Motor neuron (in vitro differentiated cells): ENCODE measurements around the gene EEIG1. TPM values are rescaled to one million over a fixed set of nuclear protein-coding genes. Genes with fewer than 3 reads are reported as not detected.
"Not testable (repeated sequence)": the region's sequence is repeated elsewhere in the genome, so short reads cannot be mapped to it uniquely, and the experiment has no call there.

Source experiments
- ATAC-seq, 8 experiments: fragments of 200-7000 bp; cut with Tn5 transposase; replicated peaks in 6 of 8; 2 replicates each; pipeline ENCODE4 v1.8.0; 2021; ENCODE audit warnings: mild to moderate bottlenecking in 8 of 8, moderate library complexity in 8 of 8
- H3K27ac ChIP-seq, 2 donors: fragments of 250-450 bp; sonication (Bioruptor Pico); 2 replicates each; pipeline ENCODE4 v1.9.0; 2021; ENCODE audit warnings: antibody characterized with exemption in 2 of 2, mild to moderate bottlenecking in 2 of 2, moderate library complexity in 1 of 2
- H3K4me1 ChIP-seq, 2 donors: fragments of 250-450 bp; sonication (Bioruptor Pico); replicated peaks in 1 of 2; 2 replicates each; pipeline ENCODE4 v1.6.1; 2021; ENCODE audit warnings: antibody characterized with exemption in 2 of 2, mild to moderate bottlenecking in 2 of 2, moderate library complexity in 1 of 2
- H3K4me3 ChIP-seq, 5 donors: fragments of 250-450 bp; sonication (Bioruptor Pico); 2 replicates each; pipeline ENCODE4 v1.9.0; 2021; ENCODE audit warnings: antibody characterized with exemption in 5 of 5, mild to moderate bottlenecking in 5 of 5, moderate library complexity in 4 of 5
- WGBS, 10 experiments: fragments of 450-650 bp; shearing (Covaris generic); methylation state at CpG; one replicate each; pipeline ENCODE4 v1.0.0; 2022; 5-methylcytosine and 5-hydroxymethylcytosine counted together
- in situ Hi-C, 9 experiments: fragments of 400-800 bp; cut with MboI; loops; one replicate each; pipeline ENCODE4 v1.15.0; 2021; ENCODE audit warnings: low sequenced_read_pairs in 9 of 9, low pct_unique_long_range_greater_than_20kb in 2 of 9; ENCODE audit not compliant: unreplicated experiment in 9 of 9
- total RNA-seq, 8 experiments: library from RNA; unstranded; fragments of 300-600 nt; gene quantifications; 2 replicates each; pipeline versions ENCODE4 v1.2.3 to v1.2.4, GENCODE V29; 2022

Gene EEIG1
- total RNA-seq = 10 to 100 TPM in 5 of 8 experiments, 1 to 10 TPM in 3; 4.7 to 29.8 (median 13.3) TPM

GRCh38 chr9:127980706-127981558, at the start of gene EEIG1:
Gene EEIG1, minus strand, starts transcription at chr9:127980989. Its CDS starts 852 bp downstream, at chr9:127980137.
- 0% methylated on average over 2 to 4 of the region's 93 CpGs; no CpG with 5 or more reads in 8 of the 10 experiments for WGBS, 10 experiments
- H3K4me3 ChIP-seq = peak within 1 kb of the TSS; percentile 56 to 90 (median 69)
- in situ Hi-C loops = no loop called here
- peak within 1 kb of the TSS; percentile 85 to 92 for H3K27ac ChIP-seq
- peak; percentile 79 to 93 (median 90) for ATAC-seq
- peaks cover 30 to 33% of the 10 kb centered on the region in 2 donors for H3K4me1 ChIP-seq

GRCh38 chr9:128027705-128028104, 46.9 kb upstream of the EEIG1 start:
- ATAC-seq = no peak
- WGBS, 10 experiments = 92 to 100% (median 100%) methylated on average over 2 to 4 of the region's 4 CpGs; no CpG with 5 or more reads in 5 of the 10 experiments
- Histone ChIP-seq H3K4me3 (no peak overlapping the region), H3K4me1 (no peaks in the 10 kb centered on the region), H3K27ac (no peak overlapping the region)
- in situ Hi-C loops = loop anchor here in 1 of 9 experiments (25.0 kb wide), 1 partner anchor 90 kb away; the partner anchor contains the start of genes DPM2 and PIP5KL1

- Histone ChIP-seq H3K4me1 (no peaks in the 10 kb centered on the region), H3K27ac (no peak overlapping the region), H3K4me3 (no peak overlapping the region)
- peak in 6 of 8 experiments; percentile 16 to 73 (median 40) for ATAC-seq
- 38 to 91% (median 79%) methylated on average over 1 to 10 of the region's 11 CpGs; no CpG with 5 or more reads in 1 of the 10 experiments for WGBS, 10 experiments
- in situ Hi-C loops = loop anchor here in 1 of 9 experiments (25.0 kb wide), 1 partner anchor 90 kb away; the partner anchor contains the start of genes DPM2 and PIP5KL1
Measured at GRCh38 chr9:128026773-128027541, 46.2 kb upstream of the EEIG1 start.

- no peaks in the 10 kb centered on the region for H3K4me1 ChIP-seq
- H3K27ac ChIP-seq = no peak overlapping the region
- 56 to 94% (median 86%) methylated on average over 1 to 11 of the region's 12 CpGs; no CpG with 5 or more reads in 5 of the 10 experiments for WGBS, 10 experiments
- H3K4me3 ChIP-seq = no peak overlapping the region
- ATAC-seq = no peak
- in situ Hi-C loops = loop anchor here in 1 of 9 experiments (25.0 kb wide), 1 partner anchor 89 kb away; the partner anchor contains the start of genes DPM2 and PIP5KL1
Measured at GRCh38 chr9:128026255-128026772, 45.5 kb upstream of the EEIG1 start.

GRCh38 chr9:128025736-128026135, 44.9 kb upstream of the EEIG1 start:
- in situ Hi-C loops = loop anchor here in 1 of 9 experiments (25.0 kb wide), 1 partner anchor 88 kb away; the partner anchor contains the start of genes DPM2 and PIP5KL1
- no peaks in the 10 kb centered on the region for H3K4me1 ChIP-seq
- 20 to 100% (median 76%) methylated on average over 1 to 2 of the region's 4 CpGs; no CpG with 5 or more reads in 5 of the 10 experiments for WGBS, 10 experiments
- H3K27ac ChIP-seq = no peak overlapping the region
- no peak for ATAC-seq
- no peak overlapping the region for H3K4me3 ChIP-seq

- 47 to 100% (median 91%) methylated on average over 1 to 4 of the region's 5 CpGs; no CpG with 5 or more reads in 2 of the 10 experiments for WGBS, 10 experiments
- in situ Hi-C loops = loop anchor here in 1 of 9 experiments (25.0 kb wide), 1 partner anchor 88 kb away; the partner anchor contains the start of genes DPM2 and PIP5KL1
- no peak overlapping the region for H3K27ac ChIP-seq
Measured at GRCh38 chr9:128024761-128025308, 44.0 kb upstream of the EEIG1 start.

GRCh38 chr9:128023671-128024070, 42.9 kb upstream of the EEIG1 start:
- H3K27ac ChIP-seq, H3K4me3 ChIP-seq, ATAC-seq, H3K4me1 ChIP-seq, in situ Hi-C loops: not testable (repeated sequence)
- WGBS, 10 experiments = 38 to 97% (median 87%) methylated on average over 1 to 9 of the region's 12 CpGs; no CpG with 5 or more reads in 2 of the 10 experiments

More at GRCh38 chr9:128024761-128025308, 44.0 kb upstream of the EEIG1 start:
- H3K4me1 ChIP-seq = no peaks in the 10 kb centered on the region
- no peak for ATAC-seq
- no peak overlapping the region for H3K4me3 ChIP-seq

- 40 to 100% (median 100%) methylated on average over 1 of the region's 2 CpGs; no CpG with 5 or more reads in 6 of the 10 experiments for WGBS, 10 experiments
- no peak for ATAC-seq
- in situ Hi-C loops = no loop called here
- Histone ChIP-seq H3K4me3 (no peak overlapping the region), H3K4me1 (no peaks in the 10 kb centered on the region), H3K27ac (no peak overlapping the region)
Measured at GRCh38 chr9:128022886-128023285, 42.1 kb upstream of the EEIG1 start.

GRCh38 chr9:128021098-128021497, 40.3 kb upstream of the EEIG1 start:
- in situ Hi-C loops = no loop called here
- Histone ChIP-seq H3K4me3 (no peak overlapping the region), H3K27ac (no peak overlapping the region), H3K4me1 (no peaks in the 10 kb centered on the region)
- WGBS, 10 experiments = 0 to 100% (median 75%) methylated on average over 1 of the region's 1 CpG; no CpG with 5 or more reads in 2 of the 10 experiments
- peak in 2 of 8 experiments; percentile 74 to 87 for ATAC-seq

- ATAC-seq = no peak
- Histone ChIP-seq H3K4me3 (no peak overlapping the region), H3K27ac (no peak overlapping the region), H3K4me1 (no peaks in the 10 kb centered on the region)
- in situ Hi-C loops = no loop called here
- 50 to 86% methylated on average over 1 of the region's 4 CpGs; no CpG with 5 or more reads in 8 of the 10 experiments for WGBS, 10 experiments
Measured at GRCh38 chr9:128020692-128021091, 39.9 kb upstream of the EEIG1 start.

- H3K27ac ChIP-seq = no peak overlapping the region
- ATAC-seq = no peak
- WGBS, 10 experiments = 60 to 100% (median 85%) methylated on average over 1 to 4 of the region's 5 CpGs; no CpG with 5 or more reads in 2 of the 10 experiments
Measured at GRCh38 chr9:128015696-128016095, 34.9 kb upstream of the EEIG1 start.

More at GRCh38 chr9:128015696-128016095, 34.9 kb upstream of the EEIG1 start:
- in situ Hi-C loops = no loop called here
- Histone ChIP-seq H3K4me1 (peaks cover 3 to 7% of the 10 kb centered on the region in 2 donors), H3K4me3 (no peak overlapping the region)
